NCI-H2107 (cell line): ENCODE measurements around the gene GPR153.

Source experiments
- DNase-seq: peaks from one replicate; lab custom pipeline; 2025; lab: John Stamatoyannopoulos, UW

GPR153 gene

DNA sequence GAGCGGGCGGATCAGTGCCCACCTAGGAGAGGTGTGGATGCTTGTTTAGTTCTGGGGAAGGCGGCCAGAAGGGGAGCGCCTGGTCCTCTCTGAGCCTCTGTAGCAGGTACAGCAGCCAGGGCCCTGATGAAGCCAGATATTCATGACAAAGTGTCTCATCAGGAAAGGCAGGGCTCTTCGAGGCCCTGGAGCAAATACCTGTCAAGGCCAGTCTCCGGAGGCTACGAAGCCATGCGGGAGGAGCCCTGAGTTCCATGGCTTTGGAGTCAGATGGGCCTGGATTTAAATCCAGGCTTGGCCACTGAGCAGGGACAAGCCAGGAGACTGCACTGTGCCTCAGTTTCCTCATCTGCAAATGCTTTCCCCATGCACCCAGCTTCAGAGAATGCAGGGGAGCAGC lies 25.4 kb upstream of the GPR153 start:
- DNase-seq = no peak

DNA sequence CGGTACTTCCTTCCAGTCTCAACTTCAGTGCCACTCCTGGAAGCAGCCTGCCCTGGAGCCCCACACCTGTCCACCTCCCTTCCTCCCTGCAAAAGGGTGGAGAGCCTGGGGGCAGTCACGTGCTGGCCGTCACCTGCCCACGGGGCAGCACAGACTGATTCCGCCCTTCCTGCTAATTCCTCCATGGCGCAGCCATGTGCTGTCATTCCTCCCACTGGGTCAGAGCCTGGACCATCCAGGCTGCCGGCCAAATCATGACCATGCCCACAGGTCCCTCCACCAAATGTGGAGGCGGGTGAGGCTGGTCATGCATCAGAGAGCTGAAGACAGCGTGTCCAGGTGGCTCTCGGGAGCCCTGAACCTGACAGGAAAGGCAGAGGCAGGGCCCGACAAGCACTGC lies 24.4 kb upstream of the GPR153 start:
- DNase-seq = no peak

DNA sequence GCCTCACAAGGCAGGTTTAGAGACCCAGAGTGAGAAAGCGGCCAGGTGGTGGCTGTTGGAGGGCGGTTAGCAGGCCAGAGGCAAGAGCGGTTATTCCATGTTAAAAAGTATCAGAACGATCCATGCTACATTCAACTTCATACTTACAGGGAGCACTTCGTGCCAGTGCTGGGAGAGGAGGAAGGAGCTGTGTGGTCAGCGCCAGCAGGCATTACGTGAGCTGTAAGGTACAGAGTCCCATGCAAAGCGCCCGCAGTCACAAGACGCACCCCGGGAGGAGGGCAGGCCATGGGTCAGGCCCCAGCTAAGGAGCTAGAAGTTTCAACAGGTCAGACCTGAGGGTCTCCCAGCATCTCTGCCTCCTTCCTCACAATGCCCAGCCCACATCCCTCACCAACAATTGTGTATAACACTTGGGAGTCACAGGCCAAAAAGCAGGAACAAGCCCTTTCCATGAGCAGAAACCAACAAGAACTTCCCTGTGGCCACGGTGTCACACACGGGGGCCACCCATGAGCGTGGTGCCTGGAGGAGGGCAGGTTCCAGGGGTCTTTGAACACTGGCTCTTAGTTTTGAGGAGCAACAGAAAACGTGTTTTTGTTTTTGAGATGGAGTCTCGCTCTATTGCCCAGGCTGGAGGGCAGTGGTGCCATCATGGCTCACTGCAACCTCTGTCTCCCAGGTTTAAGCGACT lies 21.8 kb upstream of the GPR153 start:
- DNase-seq = no peak

DNA sequence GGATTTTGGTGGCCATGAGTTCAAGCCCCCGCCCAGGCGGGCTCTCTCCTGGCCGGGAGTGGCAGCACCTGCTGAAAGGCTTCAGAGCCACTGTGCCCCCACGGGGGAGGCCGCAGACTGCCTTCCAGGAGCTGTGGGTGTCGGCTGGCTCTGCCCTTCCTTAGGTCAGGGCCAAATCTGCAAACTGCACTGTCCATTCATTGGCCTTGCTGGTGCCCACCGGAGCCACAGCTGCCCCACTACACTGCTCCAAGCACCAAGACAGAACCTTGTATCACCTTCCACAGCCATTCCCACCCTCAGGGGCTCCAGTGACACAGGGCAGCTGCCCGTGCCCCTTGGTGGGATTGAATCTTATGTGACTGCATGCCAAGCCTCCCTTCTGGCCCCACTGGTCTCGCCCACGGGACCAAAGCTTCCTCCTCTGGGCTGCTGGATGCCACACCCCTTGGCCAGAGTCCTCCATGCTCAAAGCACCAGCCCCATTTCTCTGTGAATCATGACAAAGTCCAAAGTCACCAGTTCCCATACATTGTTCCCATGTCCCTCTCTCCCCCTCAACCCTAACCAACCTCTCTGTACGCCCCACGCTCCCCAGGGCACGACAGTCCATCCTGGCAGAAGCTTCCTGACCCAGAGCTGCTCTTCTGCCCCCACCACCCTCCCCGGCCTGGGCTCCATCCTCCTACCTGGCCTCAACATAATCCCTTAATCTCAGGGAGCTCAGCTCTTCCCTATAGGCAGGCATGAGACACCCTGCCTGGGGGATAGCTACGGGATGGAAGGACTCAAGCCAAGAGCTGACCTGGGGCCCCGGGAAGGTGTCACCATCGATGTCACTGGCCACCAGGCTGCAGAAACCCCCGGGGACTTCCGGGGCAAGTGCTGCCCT lies 20.9 kb upstream of the GPR153 start:
- DNase-seq = no peak

DNA sequence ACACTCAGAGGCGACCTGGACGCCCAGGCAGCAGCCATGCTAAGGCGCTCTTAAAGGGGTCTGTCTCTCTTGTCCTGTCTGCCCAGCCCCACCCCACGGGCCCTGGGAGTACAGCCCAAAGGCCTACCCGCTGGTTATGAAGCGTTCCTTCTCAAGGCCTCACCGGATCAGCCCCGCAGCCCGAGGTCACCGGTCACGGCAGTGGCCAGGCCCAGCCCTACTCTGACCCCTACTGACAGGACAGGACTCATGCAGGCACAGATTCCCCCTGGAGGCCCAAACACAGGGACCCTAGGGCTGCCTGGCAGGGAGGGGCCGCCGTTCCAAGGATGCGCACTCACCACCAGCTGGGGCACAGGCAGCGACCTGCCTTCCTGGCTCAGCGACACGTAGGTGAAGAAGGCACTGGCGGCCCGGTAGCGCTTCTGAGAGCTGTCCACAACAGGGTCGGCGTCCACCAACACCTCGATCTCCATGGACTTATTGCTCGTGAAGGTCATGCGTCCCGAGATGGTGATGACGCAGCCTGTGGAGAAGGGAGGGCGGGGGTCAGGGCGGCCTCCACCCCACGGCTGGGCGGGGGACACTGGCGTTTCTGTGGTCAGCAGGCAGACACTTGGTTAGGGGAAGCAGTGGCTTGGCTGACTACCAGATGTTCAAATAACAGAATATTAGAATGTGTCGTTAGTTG lies 20.0 kb upstream of the GPR153 start:
- DNase-seq = no peak

DNA sequence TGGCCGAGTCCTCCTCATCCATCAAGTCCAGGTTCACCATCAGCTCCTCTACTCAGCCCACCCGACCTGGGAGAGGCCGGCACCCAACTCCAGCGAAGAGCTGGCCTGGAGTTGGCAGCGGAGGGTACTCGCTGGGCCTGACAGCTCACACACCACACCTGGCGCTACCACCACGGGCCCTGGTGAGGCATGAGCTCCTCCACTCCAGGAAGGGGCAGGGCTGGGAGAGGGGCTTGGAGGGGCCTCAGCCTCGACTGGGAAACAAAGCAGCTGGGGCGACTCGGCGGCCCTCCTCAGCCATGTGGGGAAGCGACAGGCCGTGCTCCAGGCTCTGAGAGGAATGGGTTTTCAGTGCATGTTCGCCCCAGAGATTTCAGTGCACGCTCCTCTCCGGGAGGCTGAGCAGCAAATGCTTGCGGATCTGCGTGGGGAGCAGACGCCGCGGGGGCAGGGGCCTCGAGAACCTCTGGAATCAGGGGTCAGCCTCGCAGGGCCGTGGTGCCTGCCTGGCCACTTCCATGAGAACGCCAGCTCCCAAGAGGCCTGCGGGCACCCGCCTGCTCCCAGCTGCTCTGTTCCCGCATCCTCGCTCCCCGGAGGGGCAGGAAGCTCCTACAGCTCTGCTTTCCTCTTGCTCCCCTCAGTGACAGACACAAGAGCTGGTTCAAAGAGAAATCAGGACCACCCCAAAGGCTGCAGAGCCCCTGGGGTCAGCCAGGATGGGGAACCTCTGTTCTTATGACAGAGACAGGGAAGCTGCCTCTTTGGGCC lies 18.9 kb upstream of the GPR153 start:
- DNase-seq = no peak

DNA sequence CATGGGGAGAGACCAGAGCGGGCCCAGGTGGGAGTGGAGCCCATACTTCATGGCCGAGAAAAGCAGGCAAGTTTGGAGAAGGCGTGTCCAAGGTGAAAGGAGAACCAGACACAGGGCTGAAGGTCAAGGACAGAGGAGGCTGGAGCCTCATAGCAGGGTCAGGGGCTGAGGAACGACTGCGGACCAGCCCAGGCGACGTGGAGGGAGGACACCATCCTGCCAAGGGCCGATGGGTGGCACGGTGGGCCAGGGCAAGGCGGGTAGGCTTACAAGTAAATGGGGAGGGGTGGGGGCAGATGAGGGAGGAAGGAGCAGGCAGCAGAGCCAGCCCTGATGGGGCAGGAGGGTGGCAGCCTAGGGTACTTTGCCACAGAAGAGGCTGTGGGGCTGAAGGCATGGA lies 18.2 kb upstream of the GPR153 start:
- DNase-seq = no peak

DNA sequence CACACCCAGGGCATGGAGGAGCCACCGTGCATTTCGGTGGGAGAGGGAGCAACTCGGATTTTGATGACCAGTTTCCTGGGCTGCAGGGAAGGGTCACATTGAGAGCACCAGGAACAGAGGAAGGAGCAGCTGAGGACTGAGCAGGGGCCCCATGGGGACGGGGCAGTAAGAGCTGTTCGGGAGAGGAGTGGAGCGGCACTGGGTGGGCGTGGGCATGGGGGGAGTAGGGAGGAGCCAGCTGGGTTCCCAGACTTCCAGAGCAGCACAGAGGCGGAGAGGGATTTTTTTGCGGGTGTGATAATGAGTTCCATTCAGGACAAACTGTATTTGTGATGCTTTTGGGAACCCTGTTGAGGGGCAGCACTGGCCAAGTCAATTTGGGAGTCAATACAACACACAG lies 17.4 kb upstream of the GPR153 start:
- no peak for DNase-seq

DNA sequence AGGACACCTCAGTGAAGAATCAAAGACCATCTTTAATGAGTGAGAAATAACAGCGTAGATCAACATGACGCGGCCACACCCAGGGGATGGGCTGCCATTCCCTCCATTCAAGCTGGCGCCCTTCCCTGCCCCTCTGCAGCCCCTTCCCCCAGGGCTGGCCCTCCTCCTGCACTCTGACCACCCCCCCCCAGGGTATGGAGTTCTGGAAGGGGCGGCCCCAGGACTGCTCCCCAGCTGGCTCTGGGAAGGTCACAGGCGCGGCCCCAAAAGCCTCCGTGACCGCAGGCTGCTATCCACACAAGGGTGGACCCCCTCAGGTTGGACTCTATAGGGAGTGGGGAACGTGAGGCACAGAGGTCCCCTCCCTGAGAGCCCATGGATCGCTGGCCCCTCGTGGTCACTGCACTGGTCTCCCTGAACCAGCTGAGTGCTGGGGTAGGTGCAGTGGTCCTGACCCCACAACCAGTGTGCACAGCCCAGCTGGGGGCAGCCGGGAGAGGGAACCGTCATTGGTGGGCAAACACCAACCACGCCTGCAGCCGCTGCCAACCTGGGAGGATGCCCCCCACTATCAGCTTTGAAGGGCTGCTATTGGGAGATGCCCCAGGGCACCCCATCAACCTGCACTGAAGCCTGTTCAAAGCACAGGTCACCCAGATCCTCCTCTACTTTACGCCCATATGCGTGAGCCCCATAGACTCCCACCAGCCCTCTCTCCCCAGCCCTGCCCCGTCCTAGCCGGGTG lies 16.1 kb upstream of the GPR153 start:
- DNase-seq = no peak

DNA sequence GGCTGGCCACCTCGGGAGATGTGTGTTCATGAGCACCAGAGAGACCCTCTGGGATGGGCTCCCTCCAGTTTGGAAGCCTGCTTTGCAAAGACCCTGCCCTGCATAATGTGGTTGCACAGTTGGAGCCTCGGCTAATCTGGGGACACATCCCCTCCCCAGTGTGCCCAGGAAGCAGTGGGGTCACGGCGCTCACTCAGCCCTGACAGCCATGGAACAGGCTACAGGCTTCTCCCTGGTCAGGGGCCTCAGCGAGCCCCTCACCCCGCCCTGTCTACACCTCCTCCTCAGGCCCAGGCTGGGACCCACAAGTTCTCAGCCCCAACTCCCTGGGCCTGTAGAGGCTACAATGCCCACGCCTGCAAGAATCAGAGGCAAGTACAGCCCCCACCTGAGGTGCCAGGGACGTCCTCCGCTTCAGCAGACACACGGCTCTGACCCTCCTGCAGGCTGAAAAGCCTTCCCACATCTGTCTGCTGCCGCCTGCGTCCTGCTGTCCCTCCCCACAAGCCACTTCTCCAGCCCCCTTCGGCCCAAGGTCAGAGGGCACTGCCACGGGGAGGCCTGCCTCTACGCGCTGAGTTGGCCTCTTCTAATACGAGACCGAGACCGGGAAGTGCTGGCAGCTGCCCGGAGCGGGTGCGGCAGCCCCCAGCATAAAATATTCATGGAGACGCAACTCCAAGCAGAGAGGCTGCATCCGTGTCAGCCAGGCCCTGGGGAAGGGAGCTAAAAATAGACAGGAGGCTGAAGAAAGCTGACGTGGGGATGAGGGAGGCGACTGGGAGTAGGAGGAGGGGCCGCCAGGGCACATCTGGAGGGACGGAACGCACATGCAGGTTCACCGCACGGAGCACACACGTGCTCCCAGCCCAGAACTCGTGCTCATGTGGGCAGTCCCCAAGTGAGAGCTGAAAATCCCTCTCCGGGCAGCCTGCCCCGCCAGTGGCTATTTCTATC lies 15.2 kb upstream of the GPR153 start:
- DNase-seq = no peak

DNA sequence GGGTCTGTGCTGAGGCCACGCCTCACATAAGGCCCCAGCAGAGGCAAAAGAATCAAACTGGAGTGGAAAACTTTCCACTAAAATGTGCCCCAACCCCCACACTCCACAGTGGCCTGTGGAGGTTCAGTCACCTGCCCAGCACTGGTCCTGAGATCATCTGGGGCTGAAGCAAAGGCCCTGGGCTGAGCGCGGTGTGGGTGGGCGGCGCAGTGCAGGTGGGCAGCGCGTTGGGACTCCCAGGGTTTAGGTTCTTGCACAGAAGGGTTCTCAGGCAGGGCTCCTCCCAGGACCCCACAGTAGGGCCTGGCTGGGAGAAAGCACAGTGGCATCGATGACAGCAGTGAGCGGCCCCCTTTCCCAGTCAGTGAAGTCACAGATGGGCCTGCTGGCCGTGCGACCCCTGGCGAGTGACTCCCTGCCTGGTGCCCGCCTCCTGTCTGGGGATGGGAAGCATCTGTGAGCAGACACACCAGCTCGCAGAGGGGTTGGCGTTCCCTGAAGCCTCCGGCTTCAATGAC lies 13.8 kb upstream of the GPR153 start:
- no peak for DNase-seq

DNA sequence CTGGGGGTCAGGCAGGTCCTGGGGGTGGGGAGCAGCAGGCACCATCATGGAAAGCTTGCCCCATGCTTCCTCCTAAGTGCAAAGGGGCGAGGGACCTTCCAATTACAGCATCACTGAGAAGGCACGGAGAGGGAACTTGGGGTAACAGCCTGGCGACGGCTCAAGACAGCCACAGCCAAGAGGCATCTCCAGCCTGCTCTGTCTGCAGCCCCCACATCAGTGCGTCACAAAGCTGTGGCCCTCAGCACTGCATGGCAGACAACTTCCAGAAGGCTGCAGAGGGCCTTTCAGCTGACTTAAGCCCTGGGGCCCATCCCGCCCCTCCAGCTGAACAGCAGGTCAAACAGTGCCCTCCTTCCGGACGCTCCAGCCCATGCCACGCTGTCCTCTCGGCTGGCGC lies 13.2 kb upstream of the GPR153 start:
- no peak for DNase-seq

DNA sequence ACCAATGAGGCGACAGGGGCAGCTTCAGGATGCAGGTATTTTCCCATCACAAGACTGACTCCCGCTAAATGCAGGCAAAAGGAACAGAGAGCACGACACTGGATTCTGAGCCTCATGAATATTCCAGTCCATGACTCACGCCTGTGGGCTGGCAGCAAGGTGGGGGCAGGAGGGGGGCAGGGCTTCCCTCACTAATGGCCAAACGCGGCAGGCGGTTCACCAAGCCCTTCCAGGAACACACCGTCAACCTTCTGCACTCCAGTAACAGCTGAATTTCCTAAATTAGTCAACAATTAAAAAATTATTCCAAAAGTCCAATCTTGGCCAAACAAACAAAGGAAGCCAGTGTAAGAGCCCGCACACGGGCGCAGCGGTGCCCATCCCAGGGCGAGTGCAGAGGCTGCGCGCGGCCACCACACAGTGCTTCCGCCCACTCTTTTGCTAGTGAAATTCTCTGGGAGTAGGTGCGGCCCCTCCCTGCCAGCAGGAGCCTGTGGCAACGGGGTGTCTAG lies 12.5 kb upstream of the GPR153 start:
- DNase-seq = no peak

DNA sequence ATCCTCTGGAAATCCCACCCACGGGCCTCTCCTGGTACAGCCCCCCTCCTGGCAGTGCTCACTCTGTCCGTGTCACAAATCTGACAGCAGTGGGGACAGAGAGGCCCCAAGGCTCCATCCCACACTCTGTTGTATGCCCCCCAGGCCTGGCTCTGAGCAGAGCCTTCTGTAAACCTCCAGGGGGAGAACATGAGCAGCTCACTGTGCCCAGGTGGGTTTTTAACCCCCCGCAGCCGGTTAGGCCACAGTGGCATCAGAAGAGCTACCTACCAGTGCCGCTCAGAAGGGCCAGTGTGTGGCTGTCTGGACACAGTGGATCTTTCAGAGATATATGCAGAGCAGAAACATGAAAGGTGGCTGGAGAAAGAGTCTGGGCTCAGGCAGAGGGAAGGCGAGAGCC lies 12.0 kb upstream of the GPR153 start:
- no peak for DNase-seq

DNA sequence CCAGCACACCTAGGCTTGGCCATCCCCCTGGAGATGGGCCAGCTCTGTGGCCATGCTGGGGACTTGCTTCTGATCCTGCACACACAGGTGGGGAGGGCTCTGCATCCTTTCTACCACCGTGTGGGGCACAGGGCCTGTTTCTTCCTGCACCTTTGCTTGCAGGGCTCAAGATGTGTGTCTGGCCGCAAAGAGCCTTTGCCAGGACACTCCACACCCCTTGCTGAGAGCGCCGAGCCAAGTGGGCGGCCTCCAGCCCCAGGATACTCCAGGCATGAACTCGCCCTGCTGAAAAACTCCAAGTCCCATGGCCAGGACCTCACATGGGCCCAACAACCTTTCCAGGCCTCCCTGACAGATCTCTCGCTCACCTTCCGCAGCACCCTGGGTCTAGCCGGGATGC lies 11.6 kb upstream of the GPR153 start:
- no peak for DNase-seq

DNA sequence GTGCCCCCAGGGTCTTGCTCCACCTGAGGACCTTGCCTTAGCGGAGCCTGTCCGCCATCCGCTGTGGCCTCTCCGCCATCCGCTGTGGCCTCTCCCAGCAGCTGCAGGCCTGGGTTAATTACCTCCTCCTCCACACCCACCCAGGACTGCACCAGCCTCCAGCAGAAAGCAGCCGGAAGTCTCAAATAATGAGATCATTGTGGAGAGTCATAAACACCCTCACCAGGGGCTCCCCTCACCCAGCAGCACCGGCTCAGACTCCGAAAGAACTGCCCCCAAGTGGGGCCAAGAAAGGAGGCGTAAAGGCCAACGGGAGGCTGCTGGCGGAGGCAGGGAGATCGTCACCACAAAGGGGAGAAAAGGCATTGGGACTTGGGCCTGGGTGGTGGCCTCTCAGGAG lies 10.7 kb upstream of the GPR153 start:
- no peak for DNase-seq

DNA sequence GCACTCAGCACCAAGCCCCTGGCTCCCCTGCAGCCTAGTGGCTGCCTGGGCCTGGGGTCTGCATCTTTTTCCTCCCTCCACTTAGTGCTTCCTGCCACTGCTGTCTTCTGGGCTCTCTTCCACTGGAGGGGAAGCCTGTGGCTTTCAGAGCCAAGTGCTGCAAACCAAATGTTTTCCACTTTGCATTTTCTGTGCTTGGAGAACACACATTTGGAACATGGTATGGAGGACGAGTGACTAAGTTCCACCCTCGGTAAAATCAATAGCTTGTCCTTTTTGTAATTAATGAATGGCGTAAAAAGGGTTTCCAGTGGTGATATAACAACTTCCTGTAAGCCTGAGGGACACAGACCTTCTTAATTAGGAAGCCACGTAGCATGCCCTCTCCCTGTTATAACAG lies 10.1 kb upstream of the GPR153 start:
- no peak for DNase-seq

DNA sequence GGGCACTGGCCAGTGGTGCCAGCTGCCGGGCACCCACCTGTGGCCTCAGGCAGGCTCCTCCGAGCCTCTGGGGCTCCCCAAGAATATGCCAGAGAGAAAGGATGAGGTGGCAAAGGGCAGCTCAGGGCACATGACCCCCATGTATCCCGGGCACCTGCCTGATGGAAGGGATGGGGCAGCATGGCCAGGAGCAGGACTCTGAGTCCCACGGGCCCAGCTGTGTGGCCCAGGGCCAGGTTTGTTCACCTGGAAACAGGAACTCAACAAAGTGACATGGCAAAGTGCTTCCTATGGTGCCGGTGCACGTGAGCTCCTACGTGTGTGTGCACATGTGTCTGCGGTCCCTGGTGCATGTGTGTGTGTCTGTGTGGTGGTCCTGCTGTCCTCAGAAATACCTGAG lies 9.5 kb upstream of the GPR153 start:
- DNase-seq = no peak

DNA sequence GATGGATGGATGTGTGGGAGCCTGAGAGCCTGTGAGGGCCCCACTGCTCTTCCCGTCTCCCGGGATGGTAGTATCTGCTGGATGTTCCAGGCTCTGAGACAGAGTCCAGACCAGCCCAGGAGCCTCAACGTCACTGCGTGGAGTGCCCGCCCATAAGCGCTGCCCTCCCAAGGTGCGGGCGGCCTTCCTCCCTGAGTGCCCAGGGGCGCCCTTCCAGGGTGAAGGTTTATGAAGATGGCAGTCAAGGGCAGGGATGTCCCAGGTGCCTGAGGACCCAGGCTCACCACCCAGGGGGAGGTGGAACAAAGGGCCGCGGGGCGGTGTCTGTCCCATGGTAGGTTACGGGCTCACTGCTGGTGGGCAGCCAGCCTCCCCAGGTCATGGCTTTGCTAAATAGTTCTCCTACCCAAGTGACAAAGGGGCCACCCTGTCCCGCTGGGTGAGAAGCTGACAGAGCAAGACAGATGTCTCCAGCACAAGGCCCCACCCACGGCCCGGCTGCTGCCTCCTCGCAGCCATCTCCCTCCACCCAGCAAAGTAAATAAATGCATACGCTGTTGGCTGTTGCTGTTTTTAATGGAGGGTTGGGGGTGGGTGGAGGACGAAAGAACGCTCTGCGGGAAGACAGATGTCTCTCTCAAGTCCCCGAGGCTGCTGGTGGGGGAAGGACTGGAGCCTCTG lies 9.0 kb upstream of the GPR153 start:
- no peak for DNase-seq
